Left lung (tissue), 10 donors: Measurements from ENCODE around the gene SWSAP1. TPM values are rescaled to one million over a fixed set of nuclear protein-coding genes. Genes with fewer than 3 reads are reported as not detected.

Experiments used
- ATAC-seq: fragments of 200-7000 bp; cut with Tn5 transposase; one replicate; pipeline ENCODE4 v1.9.1; 2020; ENCODE audit warnings: moderate library complexity
- DNase-seq, 4 donors: peaks; one replicate each; pipeline ENCODE4 v3.0.0-alpha.2; 2013 to 2020
- H3K27ac ChIP-seq, 2 donors: fragments of 200-600 bp; sonication (generic) in 1 of 2; one replicate each; pipeline versions ENCODE4 v1.5.0 to v1.8.0; 2020 to 2021
- H3K27me3 ChIP-seq, 2 donors: fragments of 200-600 bp; sonication (generic) in 1 of 2; one replicate each; pipeline versions ENCODE4 v1.5.0 to v1.8.0; 2020 to 2021
- H3K36me3 ChIP-seq, 2 donors: fragments of 200-600 bp; sonication (generic) in 1 of 2; one replicate each; pipeline versions ENCODE4 v1.5.0 to v1.8.0; 2020 to 2021
- H3K4me1 ChIP-seq, 2 donors: fragments of 200-600 bp; one replicate each; pipeline ENCODE4 v1.8.0; 2021
- H3K4me3 ChIP-seq, 2 donors: fragments of 200-600 bp; sonication (generic) in 1 of 2; one replicate each; pipeline versions ENCODE4 v1.5.0 to v1.8.0; 2020 to 2021; ENCODE audit warnings: mild to moderate bottlenecking in 1 of 2
- H3K9me3 ChIP-seq, 2 donors: fragments of 200-600 bp; sonication (generic) in 1 of 2; one replicate each; pipeline versions ENCODE4 v1.5.0 to v1.8.0; 2020 to 2021
- intact Hi-C, 2 donors: fragments of 100-400 bp; cut with DNase I; formaldehyde crosslinking; loops; one replicate each; pipeline versions ENCODE4 v1.11.2 to v1.14.2; 2022
- polyA plus RNA-seq, 6 donors: library from polyadenylated mRNA; unstranded; fragments of 120-200 nt; gene quantifications; one replicate each; pipeline ENCODE4 v1.2.1, GENCODE V29; 2013; ENCODE audit not compliant: insufficient read length in 6 of 6
- total RNA-seq, 2 donors: library from RNA; stranded (reverse); fragmentation: NEBNext Ultra II Directional; extraction: Animal tissue kit (Norgen Biotek cat#: 25700); gene quantifications; one replicate each; pipeline ENCODE4 v1.2.1, GENCODE V29; 2021
- TF ChIP-seq, protein P1 (sequence below), 2 donors: fragments of 200-600 bp; sonication (generic) in 1 of 2; IDR thresholded peaks; one replicate each; pipeline versions ENCODE4 v1.5.0 to v1.8.0; 2021; ENCODE audit warnings: antibody characterized with exemption in 2 of 2
- donor health status: DM: no; HTN: yes; CAD: no.
- donor health status: DM: no; HTN: no; CAD: no.

SWSAP1 gene
- total and polyA plus RNA-seq, 8 donors = 1.8 to 3.2 (median 2.8) TPM

DNA sequence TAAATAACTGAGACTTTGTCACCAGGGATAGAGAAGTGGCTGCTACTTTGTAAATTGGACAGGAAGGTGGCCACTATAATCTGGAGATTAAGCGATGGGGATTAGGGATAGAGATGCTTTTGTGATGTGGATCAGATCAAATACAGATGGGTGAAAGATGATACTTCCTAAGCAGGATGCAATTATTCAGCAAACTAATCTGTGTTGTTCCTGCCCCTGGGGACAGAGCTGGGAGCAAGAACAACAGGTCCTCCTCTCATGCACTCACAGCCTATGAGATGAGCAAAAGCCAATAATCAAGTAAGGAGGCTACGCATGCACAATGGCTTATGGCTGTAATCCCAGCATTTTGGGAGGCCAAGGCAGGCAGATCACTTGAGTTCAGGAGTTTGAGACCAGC is 40.1 kb downstream of the SWSAP1 start:
- DNase-seq = peak in 1 of 4 donors; percentile 5
- no peak overlapping the region for H3K4me3 ChIP-seq
- no peak for ATAC-seq
- H3K27me3 ChIP-seq = peaks cover 0 to 34% of the 10 kb centered on the region in 2 donors
- H3K4me1 ChIP-seq = peaks cover 0 to 12% of the 10 kb centered on the region in 2 donors
- intact Hi-C loops = no loop called here
- H3K9me3 ChIP-seq = no peaks in the 10 kb centered on the region
- no peaks in the 10 kb centered on the region for H3K36me3 ChIP-seq
- TF ChIP-seq, protein P1, sequence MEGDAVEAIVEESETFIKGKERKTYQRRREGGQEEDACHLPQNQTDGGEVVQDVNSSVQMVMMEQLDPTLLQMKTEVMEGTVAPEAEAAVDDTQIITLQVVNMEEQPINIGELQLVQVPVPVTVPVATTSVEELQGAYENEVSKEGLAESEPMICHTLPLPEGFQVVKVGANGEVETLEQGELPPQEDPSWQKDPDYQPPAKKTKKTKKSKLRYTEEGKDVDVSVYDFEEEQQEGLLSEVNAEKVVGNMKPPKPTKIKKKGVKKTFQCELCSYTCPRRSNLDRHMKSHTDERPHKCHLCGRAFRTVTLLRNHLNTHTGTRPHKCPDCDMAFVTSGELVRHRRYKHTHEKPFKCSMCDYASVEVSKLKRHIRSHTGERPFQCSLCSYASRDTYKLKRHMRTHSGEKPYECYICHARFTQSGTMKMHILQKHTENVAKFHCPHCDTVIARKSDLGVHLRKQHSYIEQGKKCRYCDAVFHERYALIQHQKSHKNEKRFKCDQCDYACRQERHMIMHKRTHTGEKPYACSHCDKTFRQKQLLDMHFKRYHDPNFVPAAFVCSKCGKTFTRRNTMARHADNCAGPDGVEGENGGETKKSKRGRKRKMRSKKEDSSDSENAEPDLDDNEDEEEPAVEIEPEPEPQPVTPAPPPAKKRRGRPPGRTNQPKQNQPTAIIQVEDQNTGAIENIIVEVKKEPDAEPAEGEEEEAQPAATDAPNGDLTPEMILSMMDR (IDR thresholded peaks at IDR 0.05) = no peak
- H3K27ac ChIP-seq = no peak overlapping the region

DNA sequence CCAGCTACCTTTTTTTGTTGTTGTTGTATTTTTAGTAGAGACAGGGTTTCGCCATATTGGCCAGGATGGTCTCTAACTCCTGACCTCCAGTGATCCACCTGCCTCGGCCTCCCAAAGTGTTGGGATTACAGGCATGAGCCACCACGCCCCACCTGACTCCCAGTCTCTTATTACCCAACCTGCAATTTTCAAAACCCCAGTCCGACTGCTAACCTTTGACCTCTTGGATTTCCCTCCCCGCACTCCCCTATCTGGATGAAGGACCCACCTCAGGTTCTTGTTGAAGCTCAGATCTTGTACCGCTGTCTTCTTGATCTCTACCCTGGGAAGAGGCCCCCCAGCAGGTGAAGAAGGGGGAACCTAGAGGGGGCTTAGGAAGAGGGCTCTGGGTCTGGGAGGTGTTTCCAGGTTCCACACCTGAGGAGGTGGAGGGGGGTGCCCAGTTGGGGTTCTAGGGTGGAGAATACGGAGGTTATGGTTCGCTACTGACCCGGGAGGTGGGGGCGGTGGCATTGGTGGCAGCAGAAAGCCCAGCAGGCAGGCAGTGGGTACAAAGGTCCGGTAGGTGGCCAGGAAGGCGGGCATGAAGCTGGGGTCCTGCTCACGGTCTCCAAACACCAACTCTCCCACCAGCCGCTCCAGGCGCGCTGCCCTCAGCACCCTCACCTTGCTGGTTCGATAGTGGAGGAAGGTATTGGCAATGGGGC is 42.0 kb downstream of the SWSAP1 start:
- Histone ChIP-seq H3K27me3 (peaks cover 4 to 53% of the 10 kb centered on the region in 2 donors), H3K27ac (no peak overlapping the region), H3K4me3 (no peak overlapping the region), H3K9me3 (no peaks in the 10 kb centered on the region), H3K36me3 (no peaks in the 10 kb centered on the region), H3K4me1 (peaks cover 9 to 29% of the 10 kb centered on the region in 2 donors)
- no peak for ATAC-seq
- TF ChIP-seq, protein P1 (IDR thresholded peaks at IDR 0.05) = no peak
- intact Hi-C loops = no loop called here
- no peak for DNase-seq

DNA sequence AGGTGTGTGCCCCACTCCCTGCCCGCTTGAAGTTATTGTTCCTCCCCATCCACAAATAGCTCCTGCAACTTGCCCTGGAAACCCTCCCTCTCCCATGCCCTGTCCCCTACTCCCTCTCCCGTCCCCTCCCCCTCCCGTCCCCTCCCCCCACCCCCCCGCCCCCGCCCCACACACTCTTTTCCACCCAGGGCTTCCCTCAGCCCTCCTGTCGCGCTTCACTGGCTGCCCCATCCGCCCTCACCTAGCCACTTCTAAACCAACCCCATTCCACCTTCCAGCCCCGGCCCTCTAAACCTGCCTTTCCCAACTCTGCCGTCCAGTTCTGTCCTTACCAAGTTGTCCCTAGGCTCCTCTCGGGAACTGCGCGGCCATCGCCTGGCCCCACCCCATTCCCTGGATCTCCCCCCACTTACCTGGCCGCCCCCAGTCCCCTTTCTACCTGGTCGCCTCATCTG is 43.7 kb downstream of the SWSAP1 start:
- H3K9me3 ChIP-seq = no peaks in the 10 kb centered on the region
- H3K27me3 ChIP-seq = peaks cover 4 to 70% of the 10 kb centered on the region in 2 donors
- intact Hi-C loops = no loop called here
- TF ChIP-seq, protein P1 (IDR thresholded peaks at IDR 0.05) = no peak
- ATAC-seq (no peak), DNase-seq (no peak)
- peaks cover 17 to 45% of the 10 kb centered on the region in 2 donors for H3K4me1 ChIP-seq
- H3K36me3 ChIP-seq = no peaks in the 10 kb centered on the region
- peak overlapping the region in 1 of 2 donors; percentile 65 for H3K27ac ChIP-seq
- peak overlapping the region; percentile 58 to 59 for H3K4me3 ChIP-seq

DNA sequence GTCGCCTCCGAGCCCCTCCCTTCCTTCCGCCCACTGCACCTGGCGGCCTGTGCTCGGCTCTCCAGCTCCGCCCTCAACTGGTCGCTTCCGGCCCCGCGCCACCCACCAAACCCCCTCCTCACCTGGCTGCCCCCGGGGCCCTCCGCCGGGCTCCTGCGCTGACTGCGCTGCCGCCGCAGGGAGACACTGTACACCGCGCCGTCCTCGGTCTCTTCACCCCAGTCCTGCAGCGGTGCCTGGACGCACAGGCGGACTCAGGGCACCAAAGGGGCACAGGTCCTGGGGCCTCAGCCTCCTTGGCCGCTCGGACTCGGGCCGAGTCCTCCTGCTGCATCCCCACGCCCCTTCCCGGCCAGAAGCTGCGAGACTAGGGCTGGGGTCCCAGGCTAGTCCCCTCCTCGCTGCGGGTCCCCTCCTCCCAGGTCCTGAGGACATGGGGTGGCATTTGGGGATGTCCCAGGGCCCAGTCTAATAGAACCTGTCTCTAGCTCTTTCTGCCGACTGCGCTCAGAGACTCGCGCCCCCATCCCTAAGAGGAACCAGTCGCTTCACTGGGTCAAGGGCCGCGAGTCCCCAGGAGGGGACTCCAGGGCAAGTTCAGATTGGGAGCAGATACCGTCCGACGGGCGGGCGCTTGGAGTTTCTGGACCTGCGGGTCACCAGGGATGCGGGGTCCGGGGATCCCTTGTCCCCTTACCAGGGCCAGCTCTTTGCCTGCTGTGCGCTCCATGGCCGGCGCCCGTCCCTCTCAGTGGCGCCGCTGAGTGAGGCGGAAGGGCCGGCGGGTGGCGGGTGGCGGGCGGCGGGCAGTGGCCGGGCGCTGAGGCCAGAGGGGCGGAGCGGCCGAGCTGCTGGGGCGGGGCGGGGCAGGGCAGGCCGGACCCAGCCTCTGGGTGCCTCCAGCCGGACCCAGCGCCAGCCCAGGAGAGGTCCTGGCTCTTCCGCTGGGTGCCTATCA is 44.4 kb downstream of the SWSAP1 start, which contains the start of gene RGL3:
Gene RGL3, minus strand, starts transcription at position 766 of the 958 bp plus-strand sequence. Its CDS starts 36 bp downstream, at position 730.
- H3K9me3 ChIP-seq = no peaks in the 10 kb centered on the region
- H3K4me3 ChIP-seq = peak within 1 kb of the TSS; percentile 58 to 59
- no peaks in the 10 kb centered on the region for H3K36me3 ChIP-seq
- intact Hi-C loops = no loop called here
- DNase-seq (peak in 3 of 4 donors; percentile 58 to 89 (median 72)), ATAC-seq (peak; percentile 69)
- H3K4me1 ChIP-seq = peaks cover 17 to 45% of the 10 kb centered on the region in 2 donors
- H3K27me3 ChIP-seq = peaks cover 4 to 77% of the 10 kb centered on the region in 2 donors
- TF ChIP-seq, protein P1 (IDR thresholded peaks at IDR 0.05) = no peak
- peak within 1 kb of the TSS; percentile 54 to 65 for H3K27ac ChIP-seq
